Kidney epithelial cell (primary cell): ENCODE results near the gene FAM89A. TPM values are rescaled to one million over a fixed set of nuclear protein-coding genes. Genes with fewer than 3 reads are reported as not detected.

Source experiments
- DNase-seq: peaks from one replicate; pipeline ENCODE4 v3.0.0-alpha.2; 2010; ENCODE audit warnings: low read depth
- H3K27me3 ChIP-seq: 2 replicates; pipeline ENCODE4 v1.6.0; 2011; ENCODE audit warnings: low read length; ENCODE audit not compliant: control insufficient read depth, insufficient read depth
- H3K36me3 ChIP-seq: 2 replicates; pipeline ENCODE4 v1.5.1; 2011; ENCODE audit warnings: low read length; ENCODE audit not compliant: control insufficient read depth, insufficient read depth
- H3K4me3 ChIP-seq: 2 replicates; pipeline ENCODE4 v1.5.1; 2011; ENCODE audit warnings: low read depth, mild to moderate bottlenecking, control low read depth, low read length
- total RNA-seq: library from RNA; depleted of rRNA; stranded (reverse); fragments of >200 nt; gene quantifications from 2 replicates; pipeline ENCODE4 v1.2.3, GENCODE V29; 2015
- TF ChIP-seq, protein P1 (sequence below): IDR thresholded peaks from 2 replicates; pipeline ENCODE4 v1.5.1; 2011; ENCODE audit warnings: mild to moderate bottlenecking, moderate library complexity, low read length, control low read depth, inconsistent platforms; ENCODE audit not compliant: insufficient read depth, poor library complexity, severe bottlenecking

FAM89A gene
- total RNA-seq, 1 donor from 2014 or later: 7.1 TPM

DNA sequence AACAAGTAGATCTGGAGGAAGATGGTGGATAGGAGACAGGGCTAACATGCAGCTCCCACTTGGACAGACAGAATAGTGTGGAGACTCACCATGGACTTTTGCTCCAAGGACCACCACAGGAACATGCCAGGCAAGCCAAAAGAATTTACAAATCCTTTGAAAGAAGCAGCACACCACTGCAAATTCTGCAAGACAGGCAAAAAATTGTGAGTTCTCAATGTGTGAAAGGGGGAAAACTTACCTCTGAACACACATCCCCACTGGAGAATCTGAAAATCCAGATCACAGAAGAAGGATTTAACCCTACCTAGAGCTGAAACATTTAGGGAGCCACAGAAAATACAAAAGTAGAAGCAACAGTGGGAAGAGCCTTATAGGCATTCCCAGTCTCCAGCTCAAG, 38.2 kb downstream of the FAM89A start:
- H3K27me3 ChIP-seq: no peaks in the 10 kb centered on the region
- no peak for DNase-seq
- TF ChIP-seq, protein P1, sequence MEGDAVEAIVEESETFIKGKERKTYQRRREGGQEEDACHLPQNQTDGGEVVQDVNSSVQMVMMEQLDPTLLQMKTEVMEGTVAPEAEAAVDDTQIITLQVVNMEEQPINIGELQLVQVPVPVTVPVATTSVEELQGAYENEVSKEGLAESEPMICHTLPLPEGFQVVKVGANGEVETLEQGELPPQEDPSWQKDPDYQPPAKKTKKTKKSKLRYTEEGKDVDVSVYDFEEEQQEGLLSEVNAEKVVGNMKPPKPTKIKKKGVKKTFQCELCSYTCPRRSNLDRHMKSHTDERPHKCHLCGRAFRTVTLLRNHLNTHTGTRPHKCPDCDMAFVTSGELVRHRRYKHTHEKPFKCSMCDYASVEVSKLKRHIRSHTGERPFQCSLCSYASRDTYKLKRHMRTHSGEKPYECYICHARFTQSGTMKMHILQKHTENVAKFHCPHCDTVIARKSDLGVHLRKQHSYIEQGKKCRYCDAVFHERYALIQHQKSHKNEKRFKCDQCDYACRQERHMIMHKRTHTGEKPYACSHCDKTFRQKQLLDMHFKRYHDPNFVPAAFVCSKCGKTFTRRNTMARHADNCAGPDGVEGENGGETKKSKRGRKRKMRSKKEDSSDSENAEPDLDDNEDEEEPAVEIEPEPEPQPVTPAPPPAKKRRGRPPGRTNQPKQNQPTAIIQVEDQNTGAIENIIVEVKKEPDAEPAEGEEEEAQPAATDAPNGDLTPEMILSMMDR: no peak
- H3K36me3 ChIP-seq: peaks cover 1% of the 10 kb centered on the region
- H3K4me3 ChIP-seq: no peak overlapping the region

DNA sequence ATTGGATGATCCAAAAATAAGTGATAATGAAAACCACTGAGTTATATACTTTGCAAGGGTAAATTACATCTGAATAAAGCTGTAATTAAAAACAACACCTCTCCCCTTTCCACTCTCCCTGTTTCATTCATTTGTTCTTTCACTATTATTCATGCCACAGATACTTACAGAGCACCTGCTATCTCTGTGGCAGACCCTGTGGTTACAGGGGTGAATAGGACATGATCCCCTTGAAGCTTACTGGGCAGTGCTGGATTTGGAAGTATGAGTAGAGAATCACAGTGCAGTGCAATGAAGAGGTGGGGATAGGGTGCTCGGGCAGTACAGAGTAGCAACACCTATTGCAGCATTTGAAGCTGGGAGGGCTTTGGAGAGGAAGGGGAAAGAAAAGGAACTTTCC, 39.4 kb downstream of the FAM89A start:
- no peak for DNase-seq
- H3K4me3 ChIP-seq: no peak overlapping the region
- H3K27me3 ChIP-seq: no peaks in the 10 kb centered on the region
- TF ChIP-seq, protein P1: no peak
- peaks cover 1% of the 10 kb centered on the region for H3K36me3 ChIP-seq

DNA sequence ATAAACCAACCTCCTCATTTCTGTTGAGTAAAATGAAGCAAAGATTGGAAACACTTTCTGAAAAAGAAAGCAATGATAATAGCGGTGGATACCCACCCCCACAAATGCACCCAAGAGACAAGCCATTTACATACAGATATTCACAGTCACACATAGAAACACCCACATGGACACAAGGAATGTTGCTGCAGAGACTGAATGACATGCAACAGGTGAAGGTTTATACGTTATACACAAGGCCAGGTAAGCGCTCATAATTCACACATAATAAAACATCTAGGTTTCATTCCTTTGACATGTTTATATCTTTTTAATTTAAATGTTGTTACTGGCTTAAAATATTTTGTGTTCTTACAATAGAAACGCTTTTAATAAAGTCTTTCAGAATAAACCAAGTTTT, 39.9 kb downstream of the FAM89A start:
- no peak for DNase-seq
- Histone ChIP-seq H3K36me3 (peaks cover 1% of the 10 kb centered on the region), H3K4me3 (no peak overlapping the region), H3K27me3 (no peaks in the 10 kb centered on the region)
- TF ChIP-seq, protein P1: no peak

DNA sequence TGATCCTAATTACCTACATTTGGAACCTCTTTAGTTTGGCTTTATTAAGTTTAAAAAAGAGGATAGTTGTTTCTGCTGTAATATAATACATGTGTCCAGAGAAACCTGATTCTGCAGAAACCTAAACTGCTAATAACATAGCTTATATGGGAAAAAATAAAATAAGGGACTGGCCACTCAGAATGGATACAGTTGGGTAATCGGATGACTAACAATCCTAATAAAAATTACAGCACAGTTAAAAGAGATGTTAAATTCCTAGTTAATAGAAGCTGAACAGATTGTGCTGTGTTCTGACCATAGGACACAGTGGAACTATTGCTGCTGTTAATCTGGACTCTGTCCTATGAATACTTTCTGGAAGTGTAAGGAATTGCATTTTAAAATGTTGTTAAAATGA, 45.2 kb downstream of the FAM89A start:
- Histone ChIP-seq H3K27me3 (no peaks in the 10 kb centered on the region), H3K36me3 (peaks cover 4% of the 10 kb centered on the region), H3K4me3 (no peak overlapping the region)
- DNase-seq: no peak
- TF ChIP-seq, protein P1: no peak

DNA sequence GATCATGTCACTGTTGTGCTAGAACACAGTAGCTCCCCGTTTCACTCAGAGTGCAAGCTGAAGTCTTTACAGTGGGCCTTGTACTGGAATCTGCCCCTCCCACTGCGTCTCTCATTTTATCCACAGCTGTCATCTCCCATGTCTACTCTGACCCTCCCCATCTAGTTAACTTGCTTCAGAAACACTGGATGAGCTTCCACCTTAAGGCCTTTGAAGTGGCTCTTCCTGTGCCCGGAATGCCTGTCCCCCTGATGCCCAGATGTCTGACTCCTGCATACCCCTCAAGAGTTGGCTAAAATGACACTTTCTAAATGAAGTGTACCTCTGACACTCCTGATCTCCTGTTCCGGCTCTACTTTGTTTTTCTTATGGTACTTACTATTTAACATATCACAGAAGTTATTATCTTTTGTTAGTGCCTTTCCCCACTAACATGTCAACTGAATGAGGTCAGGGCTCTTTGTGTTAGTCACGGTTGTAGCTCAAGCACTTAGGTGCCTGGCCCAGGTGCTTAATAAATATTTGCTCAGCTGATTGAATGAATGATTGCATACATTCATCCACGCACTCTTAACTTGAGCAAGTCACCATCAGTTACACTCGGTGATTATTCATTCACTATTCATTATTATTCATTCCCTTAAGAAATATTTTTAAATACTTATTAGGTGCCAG, 47.8 kb downstream of the FAM89A start:
- peaks cover 3% of the 10 kb centered on the region for H3K36me3 ChIP-seq
- no peak for DNase-seq
- no peaks in the 10 kb centered on the region for H3K27me3 ChIP-seq
- TF ChIP-seq, protein P1: no peak
- H3K4me3 ChIP-seq: no peak overlapping the region

DNA sequence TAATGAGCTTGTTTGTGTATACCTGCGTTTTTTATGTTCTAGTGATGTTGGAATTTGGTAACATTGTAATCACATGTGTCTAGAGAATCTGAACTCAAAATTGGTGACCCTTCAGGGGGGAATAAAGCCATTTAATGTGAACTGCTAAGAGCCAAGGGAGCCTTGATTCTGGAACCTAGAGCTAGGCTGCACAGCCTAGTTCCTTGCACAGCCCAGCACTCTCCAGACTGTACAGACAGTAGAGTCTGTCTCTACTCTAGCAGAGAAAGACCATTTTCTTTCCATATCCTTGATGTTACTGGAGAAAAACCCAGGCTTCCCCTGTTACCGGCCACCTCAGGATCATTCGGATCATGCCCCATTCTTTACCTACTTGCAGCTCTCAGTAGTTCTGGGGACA, 52.6 kb downstream of the FAM89A start:
- Histone ChIP-seq H3K4me3 (no peak overlapping the region), H3K36me3 (peaks cover 3% of the 10 kb centered on the region), H3K27me3 (no peaks in the 10 kb centered on the region)
- no peak for DNase-seq
- TF ChIP-seq, protein P1: no peak
